Measurements from ENCODE around the gene MUC6. TPM values are rescaled to one million over a fixed set of nuclear protein-coding genes. Genes with fewer than 3 reads are reported as not detected.

MUC6 gene
- total RNA-seq, 1 experiment from 2014 or later = not detected

DNA sequence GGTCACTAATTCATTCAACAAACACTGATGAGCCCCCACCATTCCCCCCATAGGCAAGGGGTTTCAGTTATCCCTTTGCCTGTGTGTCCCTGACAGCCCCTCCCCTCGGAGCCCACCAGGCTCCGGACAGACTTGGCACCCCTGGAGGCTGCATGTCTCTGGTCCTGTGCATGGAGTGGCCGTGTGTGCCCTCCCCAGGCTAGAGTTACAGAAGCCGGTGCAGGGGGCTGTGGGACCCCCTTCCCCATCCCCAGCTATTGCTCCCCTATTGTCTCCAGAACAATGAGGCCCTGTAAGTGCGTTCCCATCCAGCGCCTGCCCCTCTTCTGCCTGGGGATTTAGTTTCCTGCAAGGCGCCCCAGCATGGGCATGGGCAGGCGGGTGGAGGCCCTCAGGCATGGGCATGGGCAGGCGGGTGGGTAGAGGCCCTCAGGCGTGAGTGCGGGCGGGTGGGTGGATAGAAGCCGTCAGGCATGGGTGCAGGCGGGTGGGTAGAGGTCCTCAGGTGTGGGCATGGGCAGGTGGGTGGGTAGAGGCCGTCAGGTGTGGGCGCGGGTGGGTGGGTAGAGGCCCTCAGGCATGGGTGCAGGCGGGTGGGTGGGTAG lies 39.6 kb upstream of the MUC6 start:
- Histone ChIP-seq H3K36me3 (no peaks in the 10 kb centered on the region), H3K9me3 (replicated peaks) (no peaks in the 10 kb centered on the region), H3K27me3 (replicated peaks) (no peaks in the 10 kb centered on the region), H3K4me3 (no peak overlapping the region), H3K27ac (no peak overlapping the region), H3K4me1 (replicated peaks) (peaks cover 22% of the 10 kb centered on the region)
- DNase-seq (ENCODE audit: low read depth in 1 of 2, low spot score in 2 of 2) = no peak

- peaks cover 22% of the 10 kb centered on the region for H3K4me1 ChIP-seq (replicated peaks)
- H3K9me3 ChIP-seq (replicated peaks) = no peaks in the 10 kb centered on the region
- no peak overlapping the region for H3K4me3 ChIP-seq
- no peak overlapping the region for H3K27ac ChIP-seq
- no peaks in the 10 kb centered on the region for H3K36me3 ChIP-seq
- DNase-seq (ENCODE audit: low read depth in 1 of 2, low spot score in 2 of 2) = no peak
- no peaks in the 10 kb centered on the region for H3K27me3 ChIP-seq (replicated peaks)
Measured at GRCh38 chr11:1075341-1075911, 38.9 kb upstream of the MUC6 start.

GRCh38 chr11:1074244-1075221 lies 38.0 kb upstream of the MUC6 start, which contains the start of gene MUC2:
MUC2 (plus strand) TSS chr11:1074874.
- H3K4me1 ChIP-seq (replicated peaks) = peaks cover 22% of the 10 kb centered on the region
- no peak for DNase-seq (ENCODE audit: low read depth in 1 of 2, low spot score in 2 of 2)
- H3K36me3 ChIP-seq = no peaks in the 10 kb centered on the region
- no peak within 1 kb of the TSS for H3K4me3 ChIP-seq
- no peak within 1 kb of the TSS for H3K27ac ChIP-seq
- no peaks in the 10 kb centered on the region for H3K27me3 ChIP-seq (replicated peaks)
- H3K9me3 ChIP-seq (replicated peaks) = no peaks in the 10 kb centered on the region

- no peak for DNase-seq (ENCODE audit: low read depth in 1 of 2, low spot score in 2 of 2)
Measured at GRCh38 chr11:1073851-1074243, 37.3 kb upstream of the MUC6 start.

DNA sequence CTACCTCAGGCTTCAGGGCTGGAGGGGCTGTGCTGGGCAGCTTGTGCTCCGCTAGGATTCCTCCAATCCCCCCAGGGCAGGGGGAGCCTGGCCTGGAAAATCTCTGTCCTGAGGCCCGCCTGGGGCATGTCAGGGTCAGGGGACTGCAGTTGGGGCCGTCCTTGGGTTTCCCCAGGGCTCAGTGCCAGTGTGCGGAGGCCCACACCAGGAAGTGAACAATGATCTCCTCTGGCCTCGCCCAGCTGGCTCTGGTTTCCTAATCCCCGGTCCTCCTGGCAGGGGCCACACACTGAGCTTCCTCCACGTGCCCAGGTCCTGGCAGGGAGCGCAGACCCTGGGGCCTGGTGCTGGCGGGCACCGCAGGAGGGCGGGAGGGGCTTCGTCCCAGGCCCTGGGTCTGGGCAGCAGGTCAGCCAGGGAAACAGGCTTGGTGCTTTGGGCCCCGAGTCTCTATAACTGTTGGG lies 36.8 kb upstream of the MUC6 start:
- Histone ChIP-seq H3K4me3 (no peak overlapping the region), H3K27ac (peak overlapping the region; percentile 20), H3K27me3 (replicated peaks) (no peaks in the 10 kb centered on the region), H3K9me3 (replicated peaks) (no peaks in the 10 kb centered on the region), H3K36me3 (no peaks in the 10 kb centered on the region), H3K4me1 (replicated peaks) (peaks cover 22% of the 10 kb centered on the region)
- DNase-seq (ENCODE audit: low read depth in 1 of 2, low spot score in 2 of 2) = peak; percentile 35 to 57

More at GRCh38 chr11:1073851-1074243, 37.3 kb upstream of the MUC6 start:
- Histone ChIP-seq H3K4me1 (replicated peaks) (peaks cover 22% of the 10 kb centered on the region), H3K4me3 (no peak overlapping the region), H3K36me3 (no peaks in the 10 kb centered on the region), H3K27ac (no peak overlapping the region), H3K27me3 (replicated peaks) (no peaks in the 10 kb centered on the region), H3K9me3 (replicated peaks) (no peaks in the 10 kb centered on the region)

GRCh38 chr11:1072821-1073231 lies 36.3 kb upstream of the MUC6 start:
- no peak for DNase-seq (ENCODE audit: low read depth in 1 of 2, low spot score in 2 of 2)
- Histone ChIP-seq H3K9me3 (replicated peaks) (no peaks in the 10 kb centered on the region), H3K4me3 (no peak overlapping the region), H3K27ac (peak overlapping the region; percentile 20), H3K36me3 (no peaks in the 10 kb centered on the region), H3K27me3 (replicated peaks) (no peaks in the 10 kb centered on the region), H3K4me1 (replicated peaks) (peaks cover 22% of the 10 kb centered on the region)

- peaks cover 22% of the 10 kb centered on the region for H3K4me1 ChIP-seq (replicated peaks)
- peak; percentile 20 to 50 for DNase-seq (ENCODE audit: low read depth in 1 of 2, low spot score in 2 of 2)
Measured at GRCh38 chr11:1072116-1072820, 35.8 kb upstream of the MUC6 start.

GRCh38 chr11:1071571-1072115 lies 35.1 kb upstream of the MUC6 start:
- no peaks in the 10 kb centered on the region for H3K27me3 ChIP-seq (replicated peaks)
- H3K9me3 ChIP-seq (replicated peaks) = no peaks in the 10 kb centered on the region
- H3K4me3 ChIP-seq = no peak overlapping the region
- DNase-seq (ENCODE audit: low read depth in 1 of 2, low spot score in 2 of 2) = no peak
- H3K27ac ChIP-seq = no peak overlapping the region
- no peaks in the 10 kb centered on the region for H3K36me3 ChIP-seq
- H3K4me1 ChIP-seq (replicated peaks) = peaks cover 22% of the 10 kb centered on the region

More at GRCh38 chr11:1072116-1072820, 35.8 kb upstream of the MUC6 start:
- H3K27me3 ChIP-seq (replicated peaks) = no peaks in the 10 kb centered on the region
- H3K27ac ChIP-seq = no peak overlapping the region
- no peaks in the 10 kb centered on the region for H3K36me3 ChIP-seq
- H3K9me3 ChIP-seq (replicated peaks) = no peaks in the 10 kb centered on the region
- H3K4me3 ChIP-seq = no peak overlapping the region

- Histone ChIP-seq H3K4me1 (replicated peaks) (peaks cover 22% of the 10 kb centered on the region), H3K4me3 (no peak overlapping the region), H3K27me3 (replicated peaks) (no peaks in the 10 kb centered on the region), H3K9me3 (replicated peaks) (no peaks in the 10 kb centered on the region), H3K27ac (no peak overlapping the region), H3K36me3 (no peaks in the 10 kb centered on the region)
- no peak for DNase-seq (ENCODE audit: low read depth in 1 of 2, low spot score in 2 of 2)
Measured at GRCh38 chr11:1070594-1071462, 34.3 kb upstream of the MUC6 start.

DNA sequence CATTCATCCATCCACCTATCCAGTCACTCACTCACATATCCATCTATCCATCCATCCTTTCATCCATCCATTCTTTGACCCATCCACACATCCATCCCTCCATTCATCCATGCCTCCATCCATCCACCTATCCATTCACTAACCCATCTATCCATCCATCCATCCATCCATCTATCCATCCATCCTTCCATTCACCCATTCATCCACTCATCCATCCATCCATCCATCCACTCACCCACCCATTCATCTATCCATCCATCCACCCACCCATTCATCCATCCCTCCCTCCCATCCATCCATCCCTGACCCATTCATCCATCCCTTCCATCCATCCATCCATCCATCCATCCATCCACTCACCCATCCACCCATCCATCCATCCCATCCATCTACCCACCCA lies 33.2 kb upstream of the MUC6 start:
- H3K27me3 ChIP-seq (replicated peaks) = no peaks in the 10 kb centered on the region
- H3K4me1 ChIP-seq (replicated peaks) = peaks cover 22% of the 10 kb centered on the region
- no peak overlapping the region for H3K4me3 ChIP-seq
- H3K27ac ChIP-seq = no peak overlapping the region
- no peak for DNase-seq (ENCODE audit: low read depth in 1 of 2, low spot score in 2 of 2)
- H3K9me3 ChIP-seq (replicated peaks) = no peaks in the 10 kb centered on the region
- H3K36me3 ChIP-seq = no peaks in the 10 kb centered on the region

DNA sequence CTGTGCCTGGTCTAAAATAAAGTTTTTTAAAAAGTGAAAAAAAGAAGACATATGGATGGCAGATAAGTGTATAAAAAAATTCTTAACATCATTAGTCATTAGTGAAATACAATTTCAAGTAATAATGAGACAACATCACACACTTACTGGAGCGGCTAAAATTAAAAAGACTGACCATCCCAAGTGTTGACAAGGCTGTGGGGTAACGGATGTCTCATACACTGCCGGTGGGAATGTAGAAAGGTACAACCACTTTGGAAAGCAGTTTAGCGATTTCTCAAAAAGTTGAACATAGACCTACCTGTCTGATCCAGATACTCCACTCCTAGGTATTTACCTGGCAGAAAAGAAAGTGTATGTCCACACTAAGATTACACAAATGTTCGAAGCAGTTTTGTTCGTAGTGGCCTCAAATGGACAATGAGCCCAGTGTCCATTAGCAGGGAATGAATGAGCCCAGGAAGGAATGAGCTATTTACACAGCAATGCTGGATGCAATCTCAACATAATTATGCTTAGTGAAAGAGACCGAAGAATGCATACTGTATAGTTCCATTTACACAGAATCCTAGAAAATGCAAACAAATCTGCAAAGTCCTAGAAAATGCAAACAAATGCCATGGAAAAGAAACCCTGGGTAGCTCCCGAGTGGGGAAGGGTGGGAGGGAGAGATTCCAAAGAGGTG lies 31.4 kb upstream of the MUC6 start:
- Histone ChIP-seq H3K4me1 (replicated peaks) (peaks cover 11% of the 10 kb centered on the region), H3K9me3 (replicated peaks) (no peaks in the 10 kb centered on the region), H3K36me3 (no peaks in the 10 kb centered on the region), H3K4me3 (no peak overlapping the region), H3K27me3 (replicated peaks) (no peaks in the 10 kb centered on the region), H3K27ac (no peak overlapping the region)
- no peak for DNase-seq (ENCODE audit: low read depth in 1 of 2, low spot score in 2 of 2)

DNA sequence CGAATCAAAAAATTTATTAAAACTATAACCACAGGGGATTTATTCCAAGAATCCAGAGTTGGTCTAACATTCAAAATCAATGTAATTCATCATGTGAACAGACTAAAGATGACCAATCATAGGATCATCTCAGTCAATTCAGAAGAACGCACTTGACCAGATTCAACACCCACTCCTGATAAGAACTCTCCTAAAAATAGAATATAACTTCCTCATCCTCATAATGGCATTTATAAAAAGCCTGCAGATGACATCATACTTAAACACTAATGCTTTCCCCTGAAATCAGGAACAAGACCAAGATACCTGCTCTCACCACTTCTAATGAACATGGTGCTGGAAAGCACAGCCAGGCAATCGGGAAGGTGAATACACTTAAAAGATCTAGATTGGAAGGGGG lies 27.6 kb upstream of the MUC6 start:
- Histone ChIP-seq H3K36me3 (no peaks in the 10 kb centered on the region), H3K4me1 (replicated peaks) (peaks cover 11% of the 10 kb centered on the region), H3K4me3 (no peak overlapping the region), H3K27ac (no peak overlapping the region), H3K9me3 (replicated peaks) (no peaks in the 10 kb centered on the region), H3K27me3 (replicated peaks) (no peaks in the 10 kb centered on the region)
- DNase-seq (ENCODE audit: low read depth in 1 of 2, low spot score in 2 of 2) = no peak

Measured in SJSA1 (cell line).